ENCODE measurements around the gene ICOS. TPM values are rescaled to one million over a fixed set of nuclear protein-coding genes. Genes with fewer than 3 reads are reported as not detected.

The ICOS gene
- total and polyA plus RNA-seq, 2 of the 8 experiments (the other 6 are each of a cell fraction or from before 2014, with no cell fraction given) = not detected

DNA sequence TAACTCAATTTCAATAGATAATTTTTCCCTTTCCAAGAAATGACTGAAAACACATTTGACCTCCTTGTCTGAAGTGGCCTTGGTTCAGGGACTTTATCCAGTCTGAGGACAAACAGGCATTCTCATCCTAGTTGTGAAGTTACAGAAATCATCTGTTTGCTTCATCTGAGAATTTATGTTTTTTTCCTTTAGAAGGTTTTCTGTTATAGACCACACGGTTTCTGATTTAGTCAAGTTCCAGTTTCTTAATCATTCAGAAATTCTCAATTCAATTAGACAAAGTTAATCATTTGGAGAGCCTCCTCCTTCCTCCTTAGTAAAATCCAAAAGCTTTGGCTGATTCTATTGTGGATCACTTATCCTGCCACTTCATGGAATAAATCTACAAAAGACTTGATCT is 60.9 kb downstream of the ICOS start:
- Histone ChIP-seq H3K14ac (ENCODE audit: insufficient read length) (no peak overlapping the region), H3K27me3 (replicated peaks in 1 of 4; ENCODE audit: control insufficient read depth in 3 of 4, extremely low read depth in 1 of 4, insufficient read depth in 3 of 4, low read length in 3 of 4) (no peaks in the 10 kb centered on the region), H3K36me3 (ENCODE audit: control insufficient read depth in 2 of 4, insufficient read depth in 4 of 4, low read length in 3 of 4) (no peaks in the 10 kb centered on the region), H2AK5ac (ENCODE audit: low read depth, low read length) (no peak overlapping the region), H3K18ac (ENCODE audit: extremely low read depth, low read length) (no peak overlapping the region), H4K20me1 (replicated peaks in 1 of 2; ENCODE audit: control insufficient read depth in 1 of 2, insufficient read depth in 2 of 2, low read length in 2 of 2) (no peaks in the 10 kb centered on the region), H3K4ac (replicated peaks; ENCODE audit: insufficient read length, low read depth, low read length) (no peak overlapping the region), H4K5ac (ENCODE audit: insufficient read length, low read depth, low read length) (no peak overlapping the region), H3K4me3 (ENCODE audit: extremely low read depth in 1 of 4, insufficient read depth in 2 of 4, low read depth in 3 of 4, low read length in 4 of 4) (no peak overlapping the region), H4K8ac (ENCODE audit: extremely low read depth, insufficient read depth, low read length) (no peak overlapping the region), H3K79me2 (ENCODE audit: control insufficient read depth in 1 of 2, insufficient read depth in 2 of 2, low read length in 2 of 2) (no peaks in the 10 kb centered on the region), H2AFZ (ENCODE audit: low read length) (no peak overlapping the region), H2BK5ac (ENCODE audit: low read depth, low read length) (no peak overlapping the region), H2BK120ac (replicated peaks; ENCODE audit: low read depth, low read length) (no peak overlapping the region), H3K9ac (replicated peaks in 1 of 4; ENCODE audit: extremely low read depth in 1 of 4, low read depth in 3 of 4, low read length in 3 of 4) (no peak overlapping the region), H2BK20ac (ENCODE audit: low read length) (no peak overlapping the region), H3K4me2 (ENCODE audit: insufficient read depth in 1 of 2, low read depth in 2 of 2, low read length in 2 of 2) (no peak overlapping the region), H3K23me2 (ENCODE audit: low read depth, low read length) (no peaks in the 10 kb centered on the region), H3K4me1 (replicated peaks in 1 of 4; ENCODE audit: control insufficient read depth in 3 of 4, insufficient read depth in 4 of 4, low read length in 3 of 4) (no peaks in the 10 kb centered on the region), H3K56ac (replicated peaks; ENCODE audit: insufficient read length, low read depth, low read length) (no peak overlapping the region), H4K91ac (replicated peaks; ENCODE audit: insufficient read length, low read length) (no peak overlapping the region), H3K23ac (ENCODE audit: insufficient read length) (no peak overlapping the region), H2BK12ac (ENCODE audit: low read depth, low read length) (no peak overlapping the region), H3K9me3 (ENCODE audit: insufficient read depth in 2 of 2, low read depth in 1 of 2, low read length in 1 of 2) (no peaks in the 10 kb centered on the region), H3K27ac (ENCODE audit: low read depth, low read length) (no peak overlapping the region), H2BK15ac (ENCODE audit: low read length) (no peak overlapping the region), H3K79me1 (ENCODE audit: low read depth, low read length) (no peaks in the 10 kb centered on the region)
- 81% methylated on average over 1 of the region's 1 CpG; no CpG with 5 or more reads in 1 of the 2 experiments for WGBS, 2 experiments (ENCODE audit: extremely low coverage in 1 of 2, insufficient coverage in 1 of 2, insufficient read length in 1 of 2, insufficient replicate concordance in 2 of 2, low coverage in 1 of 2, low lambda C conversion rate in 2 of 2, missing lambda C conversion rate in 1 of 2)
- TF ChIP-seq SIRT6 (IDR thresholded peaks at IDR 0.05; ENCODE audit: low read length) = no peak
- no peak for TF ChIP-seq CBX8 (IDR thresholded peaks at IDR 0.05; ENCODE audit: borderline replicate concordance, low read depth, low read length)
- TF ChIP-seq RBBP5 (IDR thresholded peaks at IDR 0.05; ENCODE audit: borderline replicate concordance, low read depth, low read length) = no peak
- TF ChIP-seq SP2 (IDR thresholded peaks at IDR 0.05; ENCODE audit: low read length) = no peak
- no peak for TF ChIP-seq NRF1 (IDR thresholded peaks at IDR 0.05; ENCODE audit: low read depth, low read length)
- TF ChIP-seq CHD1 (IDR thresholded peaks at IDR 0.05; ENCODE audit: low read depth, low read length) = no peak
- TF ChIP-seq KDM4A (IDR thresholded peaks at IDR 0.05; ENCODE audit: low read depth, low read length, severe bottlenecking) = no peak
- POLR2A ChIA-PET (ENCODE audit: partially characterized antibody) = no interaction called here
- DNase-seq (ENCODE audit: low read depth in 1 of 2, low spot score in 2 of 2) (no peak), FAIRE-seq (no peak)
- CTCF ChIA-PET (ENCODE audit: partially characterized antibody) = no interaction called here

All from H1 (cell line).